Midbrain (tissue), 1 donor: Measurements from ENCODE around the gene FAM3B.

Experiments used
- DNase-seq: peaks from one replicate; lab custom pipeline; 2025; lab: John Stamatoyannopoulos, UW

The FAM3B gene

DNA sequence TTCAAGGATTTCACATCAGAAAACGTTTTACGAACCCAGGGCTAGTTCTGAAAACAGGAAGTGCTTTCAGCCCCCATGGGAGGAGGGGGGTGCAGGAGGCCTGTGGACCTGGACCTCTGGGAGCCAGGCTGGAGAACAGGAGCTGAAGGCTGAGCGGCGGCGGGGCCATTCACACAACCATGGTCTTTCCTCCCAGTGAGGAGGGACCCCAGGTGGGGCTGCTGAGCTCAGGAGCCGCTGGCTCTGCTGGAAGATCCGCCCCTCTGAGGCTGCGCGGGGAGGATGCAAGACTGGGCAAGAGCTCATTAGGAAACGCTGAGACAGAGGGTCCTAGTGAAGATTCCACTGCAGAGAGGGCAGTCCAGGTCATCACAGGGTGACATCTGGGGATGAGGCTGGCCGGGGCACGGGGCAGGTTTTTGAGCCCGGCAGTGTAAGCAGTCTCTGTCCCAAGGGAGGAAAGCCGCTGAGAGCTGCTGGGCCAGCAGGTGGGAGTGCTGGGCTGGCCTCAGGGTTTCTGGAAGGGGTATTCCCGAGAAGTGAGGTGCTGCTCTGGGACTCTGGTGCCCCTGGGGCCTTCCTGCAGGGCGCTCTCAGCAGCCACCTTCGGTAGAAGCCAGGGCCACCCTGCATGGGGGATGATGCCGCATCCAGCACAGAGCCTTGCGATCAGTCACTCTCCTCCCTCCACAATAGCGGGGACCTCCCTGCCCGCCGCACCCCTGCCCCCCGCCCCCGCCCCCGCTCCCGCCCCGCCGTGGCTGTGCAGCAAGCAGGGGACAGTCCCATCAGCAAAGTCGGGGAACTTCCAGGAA lies 52.7 kb downstream of the FAM3B start:
- no peak for DNase-seq

DNA sequence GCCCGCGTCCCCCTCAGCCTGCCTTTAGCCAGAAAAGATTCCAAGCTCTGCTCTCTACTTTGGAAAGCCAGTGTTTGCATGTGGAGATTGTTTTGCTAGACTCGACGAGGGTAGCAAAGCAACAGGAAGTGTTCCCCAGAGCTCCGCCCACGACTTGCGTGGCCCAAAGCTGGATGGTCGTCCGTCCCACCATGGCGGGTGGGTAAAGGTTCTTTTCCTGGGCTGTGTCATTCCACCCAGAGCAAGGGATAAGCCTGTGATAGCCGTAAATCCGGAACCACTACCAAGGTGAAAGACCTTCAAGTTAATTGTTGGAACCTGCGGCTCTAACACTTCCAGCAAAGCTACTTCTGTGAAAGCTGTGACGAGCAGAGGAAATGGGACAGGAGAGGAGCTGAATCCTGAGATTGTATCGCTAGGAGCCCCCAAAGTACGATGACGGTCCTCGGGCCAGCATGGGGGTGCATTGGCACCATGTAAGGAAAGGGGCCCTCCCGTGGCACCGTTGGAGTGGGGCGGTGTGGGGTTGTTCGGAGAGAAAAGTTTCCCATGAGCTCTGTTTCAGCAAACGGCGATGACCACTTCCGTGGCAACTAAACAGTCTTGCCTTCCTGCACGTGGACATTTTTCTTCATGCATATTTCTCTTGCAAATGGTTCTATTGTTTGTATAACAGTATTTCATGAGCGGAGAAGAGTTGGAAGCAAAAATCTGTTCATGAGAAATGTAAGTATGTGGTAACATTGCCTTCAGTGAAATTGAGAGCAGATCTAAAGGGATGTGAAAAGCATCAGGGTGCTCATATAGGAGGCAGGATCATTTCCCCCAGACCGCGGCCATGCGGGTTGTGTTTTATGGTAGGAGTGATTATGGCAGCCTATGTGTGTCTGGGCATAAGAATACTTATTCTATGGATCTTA lies 53.6 kb downstream of the FAM3B start:
- DNase-seq: no peak

DNA sequence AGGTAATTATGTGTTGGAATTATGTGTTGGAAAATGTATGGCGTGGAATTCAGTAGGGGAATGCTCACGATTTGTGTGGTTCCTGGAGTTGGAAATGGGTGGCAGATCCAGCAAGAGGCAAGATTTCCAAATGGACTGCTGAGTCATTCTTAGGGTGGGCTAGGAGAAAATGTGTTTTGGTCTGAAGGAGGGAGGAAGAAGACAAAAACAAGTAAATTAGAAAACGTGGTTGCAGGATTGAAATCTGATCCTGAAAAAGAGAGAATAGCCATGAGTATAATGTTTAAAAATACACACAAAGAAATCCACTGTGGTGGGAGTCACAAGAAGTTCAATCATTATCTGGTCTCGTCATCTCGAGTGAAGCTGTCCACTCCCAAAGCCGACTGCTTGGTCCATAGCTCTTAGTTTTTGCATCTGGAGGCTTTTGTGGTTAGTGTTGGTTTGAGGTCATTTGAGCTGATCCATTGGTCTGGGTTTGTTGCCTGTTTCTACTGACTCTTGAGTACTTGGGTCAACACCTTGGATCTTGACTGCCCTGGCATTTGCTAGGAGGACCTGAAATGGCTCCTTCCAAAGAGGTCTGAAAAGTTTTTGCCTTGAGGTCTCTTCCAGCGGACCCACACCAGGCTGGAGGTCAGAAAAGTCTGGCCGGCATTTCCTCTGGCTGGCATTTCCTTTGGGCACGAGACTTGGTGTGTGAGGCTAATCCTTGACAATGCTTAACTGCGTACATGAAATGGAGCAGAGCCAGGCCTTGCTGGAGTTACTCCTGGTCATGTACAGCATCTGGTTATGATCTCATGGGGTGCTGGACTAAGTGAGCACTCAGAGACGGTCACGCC lies 54.5 kb downstream of the FAM3B start:
- DNase-seq: no peak

GRCh38 chr21:41371685-41372030 lies 55.1 kb downstream of the FAM3B start:
- no peak for DNase-seq

- no peak for DNase-seq
These were observed 56.7 kb downstream of the FAM3B start for GRCh38 chr21:41373253-41373652.

DNA sequence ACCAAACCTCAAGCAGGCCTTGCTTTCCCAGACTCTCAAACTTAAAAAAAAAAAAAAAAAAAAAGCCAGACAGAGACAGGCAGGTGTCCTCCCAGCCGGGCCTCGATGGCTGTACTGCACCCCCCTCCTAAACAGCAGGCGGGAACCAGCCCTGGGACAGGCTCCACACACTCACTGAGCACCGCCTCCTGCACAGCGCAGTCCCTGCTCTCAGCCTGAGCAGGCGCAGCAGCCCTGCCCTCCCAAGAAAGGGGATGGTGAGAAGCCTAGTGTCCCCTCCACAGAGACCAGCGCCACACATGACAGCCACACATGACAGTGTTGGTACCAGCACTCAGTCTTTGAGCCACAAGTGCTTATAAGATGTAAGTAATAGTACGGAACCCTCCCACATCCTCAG lies 57.2 kb downstream of the FAM3B start:
- DNase-seq: no peak

DNA sequence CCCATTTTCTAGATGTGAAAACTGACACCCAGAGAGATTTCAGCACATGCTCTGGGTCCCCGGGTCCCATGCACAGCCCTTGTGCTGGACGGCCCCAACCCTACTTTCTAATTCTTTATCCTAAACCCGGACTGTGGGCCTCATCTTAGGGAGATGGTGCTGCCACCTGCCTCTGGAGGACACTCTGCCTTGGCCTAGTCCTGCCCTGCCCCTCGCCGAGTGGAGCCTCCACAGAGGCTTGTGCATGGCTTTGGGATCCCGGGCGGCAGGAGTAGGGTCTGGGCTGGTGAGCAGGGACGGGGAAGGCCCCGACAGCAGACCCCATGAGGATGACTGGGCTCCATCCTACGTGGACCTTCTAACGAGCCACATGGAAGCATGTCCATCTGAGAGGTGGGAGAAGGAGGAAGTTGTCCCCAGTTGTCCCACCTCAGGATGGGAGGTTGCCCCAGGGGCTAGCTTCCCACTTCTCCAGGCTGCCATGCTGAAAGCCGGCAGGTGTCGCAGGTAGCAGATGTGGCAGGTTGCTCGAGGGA lies 57.6 kb downstream of the FAM3B start:
- DNase-seq: no peak

DNA sequence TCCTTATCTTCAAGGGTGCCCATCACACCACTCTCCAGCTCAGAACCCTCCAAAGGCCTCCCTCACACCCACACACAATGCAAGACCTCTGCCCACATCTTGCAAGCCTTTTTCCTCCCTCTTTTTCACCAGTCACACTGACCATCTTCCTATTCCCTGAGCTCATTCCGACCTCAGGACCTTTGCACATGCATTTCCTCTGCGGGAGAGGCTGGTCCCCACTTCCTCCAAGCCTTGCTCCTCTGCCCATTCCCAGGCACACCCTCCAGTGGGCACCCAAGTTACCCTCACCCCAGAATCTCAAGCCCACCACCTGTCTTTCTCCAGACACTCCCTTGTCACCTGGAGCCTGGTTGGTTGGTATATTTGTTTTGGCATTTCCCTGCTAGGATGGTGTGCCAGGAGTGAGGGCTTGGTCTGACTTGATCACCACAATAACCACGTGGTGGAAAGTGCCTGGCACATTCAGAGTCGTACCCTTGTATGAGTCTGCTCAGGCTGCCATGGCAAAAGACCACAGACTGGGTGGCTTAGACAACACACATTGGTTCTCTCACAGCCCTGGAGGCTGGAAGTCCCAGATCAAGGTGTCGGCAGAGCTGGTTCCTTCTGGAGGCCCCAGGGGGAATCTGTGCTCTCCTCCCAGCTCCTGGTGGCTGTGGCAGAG lies 58.4 kb downstream of the FAM3B start:
- DNase-seq: no peak

DNA sequence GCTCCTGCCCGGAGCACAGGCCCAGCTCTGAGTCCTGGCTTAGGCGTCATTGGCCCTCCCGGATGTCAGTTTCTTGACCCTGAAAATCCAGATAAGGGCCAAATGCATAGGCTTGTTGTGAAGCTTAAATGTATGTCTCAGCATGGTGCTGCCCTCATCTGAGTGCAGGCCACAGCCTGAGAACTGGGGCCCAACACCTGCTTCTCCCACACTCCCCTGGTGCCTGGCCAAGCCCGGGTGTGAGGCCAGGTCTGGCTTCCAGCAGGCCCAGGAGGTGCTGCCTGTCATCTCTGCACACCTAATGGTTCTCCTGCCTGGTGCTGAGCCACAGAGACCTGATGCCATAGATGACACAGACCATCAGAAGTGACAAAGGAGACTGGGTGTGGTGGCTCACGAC lies 59.3 kb downstream of the FAM3B start:
- DNase-seq: no peak

DNA sequence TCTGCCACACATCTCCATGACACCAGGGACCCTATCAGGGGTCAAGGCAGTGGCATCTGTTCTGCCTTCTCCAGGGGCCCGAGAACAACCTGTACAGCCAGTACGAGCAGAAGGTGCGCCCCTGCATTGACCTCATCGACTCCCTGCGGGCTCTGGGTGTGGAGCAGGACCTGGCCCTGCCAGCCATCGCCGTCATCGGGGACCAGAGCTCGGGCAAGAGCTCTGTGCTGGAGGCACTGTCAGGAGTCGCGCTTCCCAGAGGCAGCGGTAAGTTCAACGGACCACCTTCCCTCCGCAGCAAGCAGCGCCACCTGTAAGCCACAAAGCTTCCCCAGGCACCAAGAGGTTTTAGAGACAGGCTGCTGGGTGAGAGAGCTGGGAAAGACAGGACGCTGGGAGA lies 61.1 kb downstream of the FAM3B start:
- no peak for DNase-seq

GRCh38 chr21:41378849-41379248 lies 62.2 kb downstream of the FAM3B start:
- DNase-seq: no peak

- no peak for DNase-seq
These were observed 63.3 kb downstream of the FAM3B start for GRCh38 chr21:41379901-41380300.

DNA sequence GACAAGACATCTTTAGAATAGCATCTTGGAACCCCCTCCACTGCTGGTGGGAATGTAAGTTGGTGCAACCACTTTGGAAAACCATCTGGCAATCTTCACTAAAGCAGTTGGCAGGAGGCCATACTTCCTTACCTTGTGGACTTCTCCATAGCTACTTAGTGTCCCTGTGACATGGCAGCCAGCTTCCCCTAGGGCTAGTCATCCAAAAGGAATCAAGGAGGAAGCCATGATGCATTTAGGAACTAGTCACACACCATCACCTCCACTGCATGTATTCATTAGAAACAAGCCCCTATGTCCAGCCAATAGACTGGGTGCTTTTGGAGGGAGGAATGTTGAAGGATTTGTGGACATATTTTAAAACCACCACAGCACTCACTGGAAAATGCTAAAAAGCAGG lies 65.1 kb downstream of the FAM3B start:
- no peak for DNase-seq

DNA sequence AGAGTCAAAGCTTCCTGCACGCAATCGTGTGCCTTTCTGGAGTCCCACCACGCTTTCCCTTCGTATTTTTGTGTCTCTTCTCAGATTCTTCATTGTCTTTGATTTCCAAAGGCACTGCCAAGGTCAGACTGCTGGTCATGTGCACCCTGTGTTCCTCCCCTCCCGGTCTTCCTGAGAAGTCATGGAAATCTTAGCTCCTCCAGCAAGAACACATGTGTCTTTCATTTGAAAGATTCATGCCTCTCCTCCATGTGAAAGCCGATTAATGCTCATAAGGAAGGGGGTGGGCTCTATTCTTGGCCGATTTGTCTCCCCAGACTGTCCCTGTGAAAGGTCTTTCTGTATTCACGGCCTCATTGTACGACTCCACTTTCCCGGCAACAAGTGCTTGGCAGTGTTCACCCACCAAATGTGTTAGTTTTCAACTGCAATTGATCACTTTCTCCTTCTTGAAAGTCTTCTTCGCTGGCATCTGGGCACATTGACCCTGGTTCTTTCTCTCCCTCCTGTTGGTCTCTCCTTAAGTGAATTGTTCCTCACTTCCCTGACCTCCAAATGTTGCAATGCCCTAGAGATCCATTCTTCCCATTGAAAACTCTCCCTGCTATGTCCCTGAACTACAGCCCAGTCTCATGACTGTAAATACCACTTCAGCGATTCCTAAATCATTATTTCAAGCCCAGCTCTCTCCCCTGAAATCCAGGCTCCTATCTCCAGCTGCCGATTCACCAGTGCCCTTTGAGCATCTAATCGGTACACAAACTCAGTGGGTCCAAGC lies 70.6 kb downstream of the FAM3B start:
- no peak for DNase-seq

GRCh38 chr21:41387824-41388223 lies 71.2 kb downstream of the FAM3B start:
- no peak for DNase-seq

DNA sequence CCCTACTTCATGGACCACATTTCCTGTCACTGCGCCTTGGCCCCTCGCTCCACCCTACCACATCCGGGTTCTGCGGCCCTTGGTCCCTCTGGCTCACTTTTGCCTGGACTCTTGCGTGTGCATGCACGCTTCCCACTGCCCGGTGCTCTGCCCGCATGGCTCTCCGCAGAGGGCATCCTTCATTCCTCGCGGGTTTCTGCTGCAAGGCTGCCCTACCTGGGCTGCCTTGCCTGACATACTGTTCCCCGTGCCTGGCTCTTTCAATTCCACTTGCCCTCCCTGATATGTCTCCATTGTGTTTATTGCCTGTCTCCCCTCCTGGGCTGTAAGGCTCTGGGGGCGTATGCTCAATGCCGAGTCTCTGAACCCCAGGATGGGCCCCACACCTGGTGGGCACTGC lies 71.7 kb downstream of the FAM3B start:
- DNase-seq: no peak

- DNase-seq: no peak
These were observed 73.5 kb downstream of the FAM3B start for GRCh38 chr21:41390043-41390639.

GRCh38 chr21:41393876-41394465 lies 77.4 kb downstream of the FAM3B start:
- no peak for DNase-seq

- peak; percentile 20 for DNase-seq
These were observed 80.0 kb downstream of the FAM3B start for GRCh38 chr21:41396558-41397075.

GRCh38 chr21:41397471-41397891 lies 80.9 kb downstream of the FAM3B start:
- no peak for DNase-seq
